Activated CD8-positive, alpha-beta T cell treated with anti-CD3 and anti-CD28 coated beads for 36 hours (primary cell): ENCODE data around the gene TRIO. TPM values are rescaled to one million over a fixed set of nuclear protein-coding genes. Genes with fewer than 3 reads are reported as not detected.

Source experiments
- ATAC-seq: fragments of 200-7000 bp; cut with Tn5 transposase; one replicate; pipeline ENCODE4 v1.10.0; 2021; ENCODE audit warnings: mild to moderate bottlenecking, moderate library complexity
- CTCF ChIA-PET: fragments of 350-600 bp; sonication (Branson Sonifier 250); formaldehyde crosslinking; loops from one replicate; lab custom pipeline; 2021; ENCODE audit warnings: antibody characterized with exemption; lab: Charles Lee
- POLR2A ChIA-PET: fragments of 350-600 bp; sonication (Branson Sonifier 250); formaldehyde crosslinking; loops from one replicate; lab custom pipeline; 2021; ENCODE audit warnings: antibody characterized with exemption; lab: Charles Lee
- DNase-seq: peaks from one replicate; pipeline ENCODE4 v3.0.0-alpha.2; 2020
- H3K27ac Mint-ChIP-seq: one replicate; pipeline ENCODE4 v1.8.0; 2021; ENCODE audit warnings: mild to moderate bottlenecking, mixed read lengths
- H3K27me3 Mint-ChIP-seq: one replicate; pipeline ENCODE4 v1.8.0; 2021; ENCODE audit warnings: mixed read lengths
- H3K36me3 Mint-ChIP-seq: one replicate; pipeline ENCODE4 v1.8.0; 2021; ENCODE audit warnings: low read depth, mixed read lengths
- H3K4me1 Mint-ChIP-seq: one replicate; pipeline ENCODE4 v1.8.0; 2021; ENCODE audit warnings: low read depth, mixed read lengths
- H3K4me3 Mint-ChIP-seq: one replicate; pipeline ENCODE4 v1.8.0; 2021; ENCODE audit warnings: mild to moderate bottlenecking, moderate library complexity, mixed read lengths
- H3K9me3 Mint-ChIP-seq: one replicate; pipeline ENCODE4 v1.8.0; 2021; ENCODE audit warnings: mixed read lengths
- CTCF ChIP-seq: fragments of 200-600 bp; IDR thresholded peaks from one replicate; pipeline ENCODE4 v1.8.0; 2022; ENCODE audit warnings: antibody characterized with exemption, mild to moderate bottlenecking
- intact Hi-C: fragments of 100-400 bp; cut with micrococcal nuclease; formaldehyde crosslinking; loops from one replicate; pipeline ENCODE4 v1.10.0; 2022
- total RNA-seq, 2 experiments: library from RNA; stranded (reverse); gene quantifications; one replicate each; pipeline ENCODE4 v1.2.3, GENCODE V29; 2021

The TRIO gene
- total RNA-seq, 2 experiments from 2014 or later, result 11.4 to 11.5 TPM

- DNase-seq, result no peak
- no peaks in the 10 kb centered on the region for H3K9me3 Mint-ChIP-seq
- H3K4me1 Mint-ChIP-seq, result no peaks in the 10 kb centered on the region
- POLR2A ChIA-PET, result no interaction called here
- no peaks in the 10 kb centered on the region for H3K27me3 Mint-ChIP-seq
- H3K36me3 Mint-ChIP-seq, result no peaks in the 10 kb centered on the region
- CTCF ChIA-PET, result interaction anchor here (2.0 kb wide), 1 partner anchor 144 kb away, joined by 6 read pairs; no protein-coding TSS in a partner anchor
- no peak for ATAC-seq
- H3K4me3 Mint-ChIP-seq, result no peak overlapping the region
- TF ChIP-seq CTCF, result no peak
- intact Hi-C loops, result no loop called here
- no peak overlapping the region for H3K27ac Mint-ChIP-seq
Measured at GRCh38 chr5:14504332-14504727, 361.2 kb downstream of the TRIO start.

- Mint-ChIP-seq H3K27ac (no peak overlapping the region), H3K36me3 (no peaks in the 10 kb centered on the region), H3K27me3 (no peaks in the 10 kb centered on the region), H3K9me3 (no peaks in the 10 kb centered on the region), H3K4me1 (no peaks in the 10 kb centered on the region), H3K4me3 (no peak overlapping the region)
- ChIA-PET POLR2A (no interaction called here), CTCF (interaction anchor here (0.7 to 2.0 kb wide), 3 partner anchors 33 to 143 kb away, joined by 3 to 6 read pairs (median 3); no protein-coding TSS in a partner anchor)
- no peak for TF ChIP-seq CTCF
- intact Hi-C loops, result no loop called here
- DNase-seq (no peak), ATAC-seq (no peak)
Measured at GRCh38 chr5:14504816-14505215, 361.7 kb downstream of the TRIO start.

GRCh38 chr5:14505310-14506139 is 362.4 kb downstream of the TRIO start:
- Mint-ChIP-seq H3K9me3 (no peaks in the 10 kb centered on the region), H3K27me3 (no peaks in the 10 kb centered on the region), H3K36me3 (no peaks in the 10 kb centered on the region), H3K27ac (no peak overlapping the region), H3K4me1 (no peaks in the 10 kb centered on the region), H3K4me3 (no peak overlapping the region)
- ChIA-PET POLR2A (no interaction called here), CTCF (interaction anchor here (0.7 to 2.0 kb wide), 3 partner anchors 34 to 143 kb away, joined by 3 to 6 read pairs (median 3); no protein-coding TSS in a partner anchor)
- no peak for DNase-seq
- no peak for ATAC-seq
- TF ChIP-seq CTCF, result no peak
- intact Hi-C loops, result no loop called here

GRCh38 chr5:14506140-14506538 is 363.0 kb downstream of the TRIO start:
- CTCF ChIA-PET, result interaction anchor here (2.0 kb wide), 1 partner anchor 142 kb away, joined by 6 read pairs; no protein-coding TSS in a partner anchor
- TF ChIP-seq CTCF, result no peak
- DNase-seq (no peak), ATAC-seq (no peak)
- Mint-ChIP-seq H3K4me3 (no peak overlapping the region), H3K27ac (no peak overlapping the region), H3K36me3 (no peaks in the 10 kb centered on the region), H3K27me3 (no peaks in the 10 kb centered on the region), H3K9me3 (no peaks in the 10 kb centered on the region), H3K4me1 (no peaks in the 10 kb centered on the region)
- intact Hi-C loops, result no loop called here
- POLR2A ChIA-PET, result no interaction called here

GRCh38 chr5:14506661-14507060 is 363.5 kb downstream of the TRIO start:
- intact Hi-C loops, result no loop called here
- ChIA-PET POLR2A (no interaction called here), CTCF (interaction anchor here (1.6 kb wide), 1 partner anchor 142 kb away, joined by 6 read pairs; no protein-coding TSS in a partner anchor)
- Mint-ChIP-seq H3K4me1 (no peaks in the 10 kb centered on the region), H3K36me3 (no peaks in the 10 kb centered on the region), H3K27ac (no peak overlapping the region), H3K27me3 (no peaks in the 10 kb centered on the region), H3K4me3 (no peak overlapping the region), H3K9me3 (no peaks in the 10 kb centered on the region)
- ATAC-seq (no peak), DNase-seq (no peak)
- no peak for TF ChIP-seq CTCF
